Activated T-cell treated with anti-CD3 and anti-CD28 coated beads for 4 hours (primary cell): Measurements from ENCODE around the gene FHDC1.

Experiments used
- DNase-seq: peaks from one replicate; pipeline ENCODE4 v3.0.0-alpha.2; 2020

Gene FHDC1

DNA sequence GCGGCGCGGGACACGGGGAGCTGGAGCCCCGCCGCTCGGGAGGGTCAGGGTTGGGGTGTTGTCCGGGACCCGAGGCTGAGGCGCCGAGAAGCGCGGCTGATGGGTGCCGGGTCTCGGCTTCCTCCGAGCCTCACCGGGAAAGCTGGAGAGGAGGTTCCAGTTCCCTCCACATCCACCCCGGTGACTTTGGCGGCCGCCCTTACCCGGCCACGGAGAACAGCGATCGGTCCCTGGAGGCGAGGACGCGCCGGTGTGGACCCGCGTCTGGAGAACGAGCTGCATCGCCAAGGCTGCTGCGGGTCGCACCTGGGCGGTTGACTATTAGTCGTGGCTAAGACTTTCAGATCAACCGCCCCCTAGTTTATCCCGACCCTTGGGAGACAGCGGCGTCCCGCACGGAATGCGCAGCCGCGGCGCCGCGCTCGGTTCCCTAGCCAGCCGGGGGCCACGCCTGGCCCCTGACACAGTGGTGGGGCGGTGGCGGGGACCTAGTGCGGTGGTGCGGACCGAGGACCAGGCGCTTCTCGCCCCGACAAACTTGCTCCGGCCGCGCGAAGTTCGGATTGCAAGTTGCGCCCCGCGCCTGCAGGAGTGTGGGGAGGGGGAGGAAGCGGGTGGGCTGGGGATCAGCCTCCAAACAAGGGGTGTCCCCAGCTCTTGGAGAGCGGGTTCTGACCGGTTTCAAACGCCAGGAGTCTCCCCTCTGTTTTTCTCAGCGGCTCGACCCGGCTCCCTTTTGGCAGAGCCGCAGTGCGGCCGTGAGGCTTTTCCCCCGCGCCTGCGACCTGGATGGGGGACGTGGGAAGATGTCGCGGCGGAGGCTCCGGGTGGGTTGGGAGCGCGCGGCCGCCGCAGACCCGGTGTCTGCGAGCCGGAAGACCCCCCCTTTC is 568 bp downstream of the FHDC1 start:
- no peak for DNase-seq

DNA sequence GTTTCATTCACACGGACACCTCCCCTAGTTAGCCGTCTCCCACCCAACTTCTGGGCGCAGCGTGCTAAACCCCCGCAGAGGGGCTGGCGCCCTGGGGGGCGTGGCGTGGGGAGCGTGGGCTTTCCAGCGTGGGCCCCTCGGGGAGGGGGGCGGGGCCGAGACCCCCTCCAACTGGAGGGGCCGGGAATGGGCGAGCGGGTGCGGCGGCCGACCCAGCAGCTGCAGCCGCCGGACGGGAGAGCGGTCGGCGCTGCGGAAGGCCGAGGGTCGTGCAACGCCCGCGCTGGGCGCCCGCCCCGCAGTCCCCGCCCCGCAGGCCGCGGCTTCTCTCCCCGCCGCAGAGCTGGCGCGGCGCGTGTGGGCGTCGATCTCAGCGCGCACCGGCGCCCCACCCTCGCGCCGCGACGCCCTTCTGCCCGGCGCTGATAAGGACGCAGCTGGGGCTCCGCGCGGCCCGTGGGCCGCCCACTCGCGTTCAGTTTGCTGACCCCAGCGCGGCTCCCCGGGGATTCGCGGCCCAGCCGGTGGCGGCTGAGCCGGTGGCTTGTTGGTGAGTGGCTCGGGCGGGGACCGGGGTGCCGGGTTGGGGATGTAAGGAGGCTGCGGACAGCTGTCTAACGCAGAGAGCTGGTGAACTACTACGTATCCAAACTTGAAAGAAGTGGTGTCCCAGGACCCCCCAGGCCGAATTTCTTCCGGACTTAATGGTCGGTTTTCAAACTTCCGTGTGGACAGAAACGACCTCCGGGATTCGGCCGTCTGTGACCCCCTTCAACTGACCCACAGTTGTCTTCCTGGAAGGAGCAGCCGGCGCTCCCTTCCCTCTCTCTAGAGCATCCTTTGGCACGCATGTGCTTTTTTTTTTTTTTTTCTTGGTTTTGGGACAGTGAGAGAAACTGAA is 1.5 kb downstream of the FHDC1 start:
- no peak for DNase-seq

DNA sequence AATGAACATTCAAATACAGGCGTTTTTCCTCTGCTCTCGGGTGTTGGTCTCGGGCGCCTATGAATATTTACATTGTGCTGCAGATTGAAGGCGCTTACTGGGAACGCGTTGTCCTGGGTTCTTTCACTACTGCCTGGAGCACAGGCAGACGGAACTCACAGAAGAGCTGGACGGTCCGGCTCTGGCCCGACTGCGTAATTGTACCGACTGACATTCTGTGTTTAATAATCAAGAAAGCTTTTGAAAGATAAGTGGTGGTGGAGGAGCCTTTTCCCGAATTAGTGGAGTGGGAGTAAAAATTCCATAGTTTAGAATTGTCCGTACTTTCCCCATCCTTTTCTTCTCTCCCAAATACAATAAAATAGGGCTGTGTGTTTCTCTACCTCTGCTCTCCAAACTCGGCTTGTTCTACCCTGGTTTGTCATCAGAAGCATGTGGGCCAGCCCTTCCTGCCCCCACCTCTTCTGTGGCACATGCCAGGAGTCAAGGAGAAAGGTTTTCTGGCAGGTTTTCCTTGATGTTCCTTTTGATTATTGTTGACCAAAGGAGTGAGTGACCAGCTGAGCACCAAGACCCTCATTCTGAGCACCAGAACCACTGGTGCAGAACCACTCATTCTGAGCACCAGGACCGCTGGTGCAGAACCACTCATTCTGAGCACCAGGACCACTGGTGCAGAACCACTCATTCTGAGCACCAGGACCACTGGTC is 2.3 kb downstream of the FHDC1 start:
- DNase-seq: no peak

DNA sequence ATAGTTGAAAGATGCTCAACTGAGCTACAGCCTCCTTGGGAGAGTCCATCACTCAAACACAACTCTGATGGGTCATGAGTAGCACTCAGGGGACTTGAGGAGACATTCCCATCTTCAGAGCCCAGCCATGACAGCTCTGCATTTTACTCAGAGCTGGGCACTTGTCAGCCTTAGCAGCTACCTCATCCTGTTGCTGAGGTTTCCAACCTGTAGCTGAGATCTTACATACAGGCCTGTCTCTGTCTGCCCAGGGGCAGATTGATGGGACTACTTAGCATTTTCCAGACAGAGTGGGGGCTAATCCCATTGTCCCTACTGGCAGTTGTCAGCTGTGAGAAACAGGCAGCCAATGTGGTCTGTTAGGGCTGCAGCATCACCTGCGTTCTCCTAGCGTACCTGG is 3.5 kb downstream of the FHDC1 start:
- DNase-seq: no peak

DNA sequence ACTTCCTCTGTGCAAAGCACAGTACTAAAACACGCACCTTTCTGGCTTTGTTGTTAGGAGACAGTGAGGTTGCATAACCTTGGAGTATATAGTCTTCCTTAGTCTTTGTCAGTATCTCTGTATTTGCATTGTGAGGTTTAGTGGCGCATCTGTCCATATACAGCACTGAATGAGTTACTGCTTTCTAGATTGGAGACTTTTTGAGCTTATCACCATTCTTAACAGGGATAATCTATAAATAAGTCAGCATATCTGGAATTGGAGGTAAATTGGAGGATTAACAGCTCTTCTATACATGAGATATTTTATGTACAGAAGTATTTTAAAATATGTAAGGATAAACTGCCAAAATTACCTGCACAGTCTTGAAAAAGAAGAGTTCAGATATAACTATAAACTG is 4.3 kb downstream of the FHDC1 start:
- no peak for DNase-seq

DNA sequence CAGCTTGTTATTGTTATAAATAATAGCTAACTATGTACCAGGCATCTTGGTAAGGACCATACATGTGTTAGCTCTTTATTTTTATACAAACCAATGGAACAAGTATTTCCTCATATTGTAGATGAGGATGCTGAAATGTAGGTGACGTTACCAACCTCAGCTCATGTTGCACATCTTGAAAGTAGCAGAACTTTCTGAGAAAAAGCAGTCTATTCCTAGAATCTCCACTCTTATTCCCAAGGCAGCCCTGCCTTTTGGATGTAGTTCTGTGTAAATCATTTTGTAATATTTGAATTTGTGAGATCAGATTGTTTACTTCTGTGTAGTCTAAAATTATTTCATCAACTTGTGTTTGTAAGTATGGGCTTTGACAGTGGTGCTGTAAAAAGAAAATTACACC is 5.3 kb downstream of the FHDC1 start:
- DNase-seq: no peak

DNA sequence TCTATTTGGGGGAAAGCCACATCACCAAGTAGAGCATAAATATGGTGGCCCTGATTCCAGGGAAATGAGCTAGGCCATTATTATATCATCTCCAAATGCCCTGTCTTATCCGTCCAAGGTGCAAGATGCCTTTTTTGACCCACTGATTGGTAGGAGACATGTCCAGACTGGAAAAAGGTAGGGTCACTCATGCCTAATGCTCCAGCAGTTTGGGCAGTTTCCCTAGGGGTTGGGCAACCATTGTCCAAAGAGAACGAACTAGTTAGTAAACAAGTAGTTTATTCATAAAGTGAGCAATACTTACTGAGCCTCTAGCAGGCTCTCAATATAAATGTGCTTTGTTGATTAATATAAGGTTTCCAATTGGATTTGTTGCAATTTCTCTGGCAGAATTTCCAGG is 6.2 kb downstream of the FHDC1 start:
- no peak for DNase-seq

DNA sequence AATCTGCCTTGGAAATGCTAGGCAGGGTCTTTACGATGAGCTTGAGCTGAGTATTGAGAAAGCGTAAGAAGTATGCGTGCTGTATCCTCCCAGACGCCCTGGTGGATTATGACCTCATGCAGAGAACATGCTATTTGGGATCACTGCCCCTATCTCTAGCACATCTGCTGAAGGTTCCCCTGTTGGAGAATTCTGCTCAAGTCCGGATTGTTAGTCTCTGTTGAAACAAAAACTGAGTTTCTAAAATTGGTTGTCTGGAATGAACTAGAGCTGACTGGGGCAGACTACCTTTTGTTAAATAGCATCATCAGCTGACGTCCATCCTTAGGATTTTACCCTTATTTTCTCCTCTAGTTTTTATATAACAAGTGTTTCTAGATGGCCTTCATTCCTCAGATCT is 7.5 kb downstream of the FHDC1 start:
- no peak for DNase-seq

DNA sequence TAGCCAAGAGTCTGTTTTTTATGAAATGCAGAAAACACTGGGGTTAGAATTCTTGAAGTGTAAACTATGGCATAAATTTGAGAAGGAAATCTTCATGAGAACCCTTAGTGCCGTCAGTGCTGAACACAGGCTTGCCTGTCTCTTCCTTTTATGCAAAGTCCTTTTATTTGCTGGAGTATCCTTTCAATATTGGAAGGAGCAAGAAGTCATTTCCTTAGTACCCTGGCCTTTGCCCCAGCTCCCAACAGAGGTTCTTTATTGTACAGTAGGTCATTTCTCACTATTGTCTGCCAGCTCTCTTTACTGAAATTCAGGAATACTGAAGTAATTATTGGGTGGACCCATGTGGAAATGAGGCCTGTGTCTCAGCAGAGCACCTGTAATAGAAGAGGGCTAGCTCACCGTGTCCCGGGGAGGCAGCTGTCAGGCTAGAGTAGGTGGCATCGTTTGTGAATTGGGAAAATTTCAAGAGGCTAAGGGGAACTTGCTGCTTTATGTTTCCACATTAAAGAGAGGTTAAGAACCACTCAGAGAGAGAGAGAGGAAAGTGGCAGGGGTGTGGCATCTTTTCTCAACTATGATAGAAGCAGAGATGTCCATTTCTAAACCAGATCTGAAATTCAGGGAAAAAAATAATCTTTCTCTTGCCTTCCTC is 8.7 kb downstream of the FHDC1 start:
- no peak for DNase-seq

DNA sequence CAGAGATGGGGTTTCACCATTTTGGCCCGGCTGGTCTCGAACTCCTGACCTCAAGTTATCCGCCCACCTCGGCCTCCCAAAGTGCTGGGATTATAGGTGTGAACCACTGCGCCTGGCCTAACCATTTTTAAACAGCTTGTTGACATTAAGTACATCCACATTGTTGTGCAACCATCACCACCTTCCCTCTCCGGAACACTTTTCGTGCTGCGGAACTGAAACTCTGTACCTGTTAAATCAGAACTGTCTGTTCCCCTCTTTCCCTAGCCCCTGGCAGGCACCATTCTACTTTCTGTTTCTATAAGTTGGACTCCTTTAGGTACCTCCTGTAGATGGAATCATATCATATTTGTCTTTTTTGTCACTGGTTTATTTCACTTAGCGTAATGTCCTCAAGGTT is 9.5 kb downstream of the FHDC1 start:
- DNase-seq: no peak

DNA sequence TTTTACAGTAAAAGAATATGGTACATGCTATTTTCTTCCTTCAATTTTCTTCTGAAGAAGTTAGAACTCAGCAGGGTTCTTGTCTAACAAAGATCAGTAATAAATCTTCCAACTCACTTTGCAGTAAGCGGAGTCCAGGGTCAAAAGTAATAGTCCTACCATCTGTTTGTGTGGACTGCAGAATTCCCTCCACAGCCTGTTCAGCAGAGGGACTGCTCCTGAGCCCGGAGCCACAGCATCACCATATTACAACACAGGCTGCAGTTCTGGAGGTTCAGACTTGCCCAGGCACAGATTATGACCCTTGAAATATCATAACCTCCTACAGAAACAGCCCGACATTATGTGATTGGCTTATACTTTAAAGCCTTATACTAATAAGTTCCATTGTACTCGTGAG is 10.3 kb downstream of the FHDC1 start:
- DNase-seq: no peak

DNA sequence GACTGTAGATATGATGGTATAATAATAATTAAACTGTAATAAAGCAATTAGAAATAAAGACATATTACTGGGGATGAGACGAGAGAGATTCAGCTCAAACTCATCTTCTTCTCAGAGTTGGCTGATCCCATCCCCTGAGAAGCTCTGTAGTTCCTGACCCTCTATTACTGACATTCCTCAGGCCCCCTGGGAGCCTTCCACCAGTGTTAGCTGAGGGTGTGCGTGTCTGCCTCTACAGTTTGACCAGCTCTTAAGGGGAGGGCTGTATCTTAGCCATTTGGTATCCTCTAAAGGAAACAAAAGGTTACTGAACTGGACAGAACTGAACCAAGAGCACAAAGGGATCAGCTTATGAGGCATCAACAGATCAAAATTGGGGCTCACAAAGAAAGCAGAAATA is 11.2 kb downstream of the FHDC1 start:
- DNase-seq: no peak

DNA sequence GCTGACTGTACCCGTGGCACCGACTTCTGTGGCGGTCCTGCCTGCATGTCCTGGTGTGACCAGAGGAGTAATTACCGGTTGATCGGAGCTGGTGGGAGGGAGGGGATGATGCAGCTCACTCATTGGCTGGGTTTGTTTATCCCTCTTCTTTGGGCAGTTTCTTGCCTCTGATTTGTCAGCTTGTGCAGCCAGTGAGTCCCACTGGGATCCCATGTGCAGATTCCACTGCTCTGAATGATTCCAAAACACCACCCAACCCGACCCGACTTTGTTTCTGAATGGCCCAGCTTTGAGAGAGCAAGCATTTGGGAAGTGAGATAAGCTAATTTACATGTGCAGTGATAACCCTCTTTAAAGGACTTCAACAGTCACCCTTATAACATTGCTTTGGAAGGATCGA is 13.8 kb downstream of the FHDC1 start:
- no peak for DNase-seq

DNA sequence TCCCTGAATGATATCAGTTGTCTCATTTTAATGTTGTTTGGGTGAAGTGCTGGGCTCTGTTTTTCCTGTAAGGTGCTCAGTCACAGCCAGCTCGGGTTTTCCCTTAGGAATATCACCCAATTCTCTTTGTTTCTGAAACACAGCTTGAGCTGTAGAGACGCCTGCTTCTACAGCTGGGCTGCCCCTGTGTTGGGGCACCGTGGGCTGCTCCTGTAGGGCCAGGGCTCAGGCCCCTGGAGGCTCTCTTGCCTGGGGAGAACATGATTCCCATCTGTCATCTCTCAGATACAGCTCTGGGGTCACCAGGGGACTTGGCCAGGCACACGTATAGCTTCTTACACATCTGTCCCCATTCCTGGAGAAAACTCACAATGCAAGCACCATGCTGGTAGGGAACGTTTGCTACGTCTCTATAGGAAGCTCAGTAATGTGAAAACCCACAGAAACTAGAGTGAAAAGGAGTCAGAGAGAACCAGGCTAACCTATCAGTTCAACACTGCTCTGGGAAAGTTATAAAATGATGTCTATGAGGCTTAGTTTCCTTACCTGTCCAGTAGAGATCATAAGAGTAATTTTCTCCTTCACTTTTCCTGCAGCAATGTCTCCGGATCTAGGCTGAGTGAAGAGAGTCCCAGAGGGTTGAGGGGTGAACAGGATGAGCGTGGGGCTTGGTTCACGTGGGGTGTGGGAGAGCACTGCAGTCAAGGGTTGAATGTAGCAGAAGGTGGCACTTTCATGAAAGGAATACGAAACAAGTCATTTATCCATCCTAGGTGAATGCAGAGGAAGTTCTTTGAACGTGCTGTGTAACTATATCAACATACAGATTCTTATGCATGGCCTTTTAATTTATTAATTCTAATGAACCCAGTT is 14.5 kb downstream of the FHDC1 start:
- DNase-seq: no peak

DNA sequence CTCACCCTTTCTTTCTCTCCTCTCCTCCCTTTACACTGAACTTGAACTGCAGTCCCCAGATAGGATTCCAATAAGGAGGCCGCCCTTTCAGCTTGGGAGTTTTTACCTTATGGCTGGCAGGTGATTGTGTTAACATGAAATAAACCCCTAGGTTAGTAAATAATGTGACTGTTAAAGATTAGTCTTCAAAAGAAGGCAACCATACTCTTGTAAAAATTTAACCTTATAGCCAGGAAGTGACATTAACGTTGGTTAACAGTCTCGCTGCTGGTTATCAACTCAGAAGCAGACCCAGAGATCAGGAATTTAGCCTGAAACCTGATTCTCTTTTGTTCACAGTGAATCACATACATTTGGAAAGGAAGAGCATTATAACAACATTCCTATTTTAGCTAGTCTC is 15.2 kb downstream of the FHDC1 start:
- no peak for DNase-seq

DNA sequence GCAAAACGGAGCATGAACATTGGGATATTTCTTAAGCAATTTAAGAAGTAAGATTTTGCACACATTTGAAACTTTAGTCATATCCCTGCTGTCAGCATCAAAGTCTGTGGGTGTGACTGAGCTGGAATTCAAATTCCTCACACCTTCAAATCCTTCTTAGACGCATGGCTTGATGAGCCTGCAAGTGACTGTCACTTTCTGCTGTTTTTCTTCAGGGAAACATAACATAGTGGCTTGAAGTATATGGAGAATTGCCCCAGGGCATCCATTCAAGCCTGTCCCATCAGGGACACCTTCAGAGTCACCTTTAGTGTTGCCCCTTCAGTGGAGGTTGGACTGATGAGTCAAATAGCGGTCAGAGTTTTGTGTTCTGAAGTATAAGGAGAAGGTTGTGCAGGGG is 17.4 kb downstream of the FHDC1 start:
- DNase-seq: no peak

DNA sequence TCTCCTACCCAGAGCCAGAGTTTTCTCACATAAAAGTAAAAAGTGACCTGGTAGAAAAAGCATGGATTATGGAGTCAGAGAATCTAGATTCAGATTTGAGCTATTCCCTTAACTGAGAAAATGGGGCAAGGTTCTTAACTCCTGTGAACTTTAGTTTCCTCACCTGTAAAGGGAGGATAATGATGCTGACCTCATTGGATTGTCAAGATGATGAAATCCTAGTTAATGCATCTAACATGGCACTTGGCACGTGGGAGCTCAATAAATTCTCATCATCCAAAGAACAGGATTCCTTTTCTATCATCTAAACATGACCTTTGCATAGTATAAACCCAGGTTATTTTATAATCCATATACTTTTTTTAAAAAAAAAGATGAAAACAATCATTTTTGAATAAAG is 18.6 kb downstream of the FHDC1 start:
- DNase-seq: no peak

DNA sequence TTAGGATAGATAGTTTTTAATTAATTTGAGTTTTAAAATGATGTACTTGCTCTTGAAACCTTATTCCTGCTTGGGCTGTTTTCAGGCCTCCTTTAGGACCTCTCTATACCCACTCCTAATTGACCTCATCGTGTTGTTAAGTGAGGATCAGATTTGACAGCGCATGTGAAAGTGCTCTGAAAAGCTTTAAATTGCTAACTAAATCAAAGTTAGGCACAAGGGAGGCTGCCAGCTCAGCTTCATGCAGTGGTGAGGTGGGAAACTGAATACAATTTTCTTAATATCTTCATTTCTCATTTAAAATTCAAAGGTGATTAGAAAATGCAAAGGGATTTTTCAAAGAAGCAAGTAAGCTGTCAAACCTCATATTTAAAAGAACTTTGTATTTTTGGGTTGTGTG is 20.0 kb downstream of the FHDC1 start:
- DNase-seq: no peak

DNA sequence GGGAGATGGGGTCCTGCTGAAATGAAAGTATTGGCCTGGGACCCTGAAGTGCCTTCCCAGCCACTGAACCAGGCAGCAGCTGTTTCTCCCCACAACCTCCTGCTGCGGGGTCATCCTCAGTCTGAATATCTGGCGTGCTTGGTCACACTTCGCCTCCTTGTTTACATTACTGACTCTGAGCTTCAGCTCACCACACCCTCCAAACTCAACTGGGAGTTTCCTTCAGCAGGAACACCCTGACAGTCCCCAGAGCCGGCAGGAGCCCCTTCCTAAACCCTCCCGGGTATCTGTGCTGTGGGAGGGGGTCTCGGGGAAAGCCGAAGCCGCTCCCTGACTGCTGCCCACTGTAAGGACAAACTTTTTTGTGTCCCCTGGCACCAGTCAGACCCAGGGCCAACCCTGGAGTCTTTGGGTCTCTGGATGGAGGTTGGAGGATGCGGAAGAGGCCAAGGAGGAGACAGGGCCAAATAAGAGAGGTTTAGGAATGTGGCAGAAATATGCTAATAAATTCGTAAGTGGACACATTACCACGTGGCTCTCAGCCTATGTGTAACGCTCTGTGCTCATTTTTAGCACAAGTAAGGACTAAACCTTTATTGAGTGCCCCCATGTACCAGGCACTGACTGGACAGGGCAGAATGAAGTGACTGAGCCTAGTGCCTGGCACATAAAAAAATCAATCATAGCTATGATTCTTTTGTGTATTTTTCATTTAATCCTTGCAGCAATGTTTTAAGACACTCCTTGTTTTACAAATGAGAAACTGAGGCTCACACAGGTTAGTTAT is 20.7 kb downstream of the FHDC1 start:
- no peak for DNase-seq

DNA sequence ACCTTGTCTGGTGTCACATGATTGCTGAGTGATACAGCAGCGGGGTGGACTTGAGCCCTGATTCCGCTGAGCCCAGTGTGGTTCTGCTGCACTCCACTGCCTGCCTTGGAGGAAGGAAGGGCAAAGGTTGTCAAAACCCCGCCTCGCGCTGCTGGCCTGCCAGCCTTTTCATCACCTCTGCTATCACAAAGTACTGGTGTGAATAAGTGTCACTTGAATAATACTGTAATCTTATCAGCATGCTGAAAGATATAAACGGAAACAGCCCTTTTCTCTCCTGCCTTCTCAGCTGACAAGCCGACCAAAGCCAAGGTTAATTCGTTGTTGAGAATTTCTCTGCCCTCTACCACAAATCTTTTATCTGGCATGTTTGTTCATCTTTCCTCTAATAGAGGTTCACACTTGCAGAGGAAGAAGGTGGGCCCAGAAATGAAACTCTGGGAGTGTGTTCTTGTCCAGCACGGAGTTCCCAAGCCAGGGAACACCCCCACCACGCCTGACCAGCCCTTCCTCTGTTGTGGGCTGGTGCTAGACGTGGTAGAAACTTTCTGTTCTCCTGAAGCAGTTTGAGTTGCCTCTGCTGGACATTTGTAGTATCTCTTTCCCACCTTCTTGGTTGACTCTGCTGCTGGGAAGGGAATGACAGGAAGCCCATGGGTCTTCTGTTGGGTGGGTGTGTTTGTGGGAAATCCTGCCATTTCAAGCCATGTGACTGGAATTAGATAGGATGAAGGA is 21.5 kb downstream of the FHDC1 start:
- no peak for DNase-seq
